GM18873 (cell line): ENCODE results near the gene CTNNA3.

ENCODE experiments used
- ATAC-seq: cut with Tn5 transposase; IDR thresholded peaks from one replicate; pipeline ENCODE4 v1.9.1; 2021; ENCODE audit warnings: mild to moderate bottlenecking, moderate library complexity, moderate number of reproducible peaks; ENCODE audit not compliant: unreplicated experiment, low FRiP score

Gene CTNNA3

GRCh38 chr10:66637273-66638036 is 1058.5 kb downstream of the CTNNA3 start:
- ATAC-seq = no peak

- ATAC-seq = no peak
Observed at GRCh38 chr10:66629996-66630395, 1066.0 kb downstream of the CTNNA3 start.

- ATAC-seq = no peak
Observed at GRCh38 chr10:66627156-66627555, 1068.8 kb downstream of the CTNNA3 start.

- ATAC-seq = no peak
Observed at GRCh38 chr10:66625709-66626590, 1070.0 kb downstream of the CTNNA3 start.

- no peak for ATAC-seq
Observed at GRCh38 chr10:66622050-66622449, 1073.9 kb downstream of the CTNNA3 start.

GRCh38 chr10:66604195-66604594 is 1091.8 kb downstream of the CTNNA3 start:
- no peak for ATAC-seq

- ATAC-seq = no peak
Observed at GRCh38 chr10:66591865-66592264, 1104.1 kb downstream of the CTNNA3 start.

- ATAC-seq = no peak
Observed at GRCh38 chr10:66587680-66588050, 1108.3 kb downstream of the CTNNA3 start.

- ATAC-seq = no peak
Observed at GRCh38 chr10:66586897-66587679, 1108.9 kb downstream of the CTNNA3 start.

GRCh38 chr10:66586073-66586472 is 1109.9 kb downstream of the CTNNA3 start:
- ATAC-seq = no peak

- ATAC-seq = no peak
Observed at GRCh38 chr10:66575251-66575855, 1120.6 kb downstream of the CTNNA3 start.

- ATAC-seq = no peak
Observed at GRCh38 chr10:66572700-66573099, 1123.3 kb downstream of the CTNNA3 start.

GRCh38 chr10:66565999-66566398 is 1130.0 kb downstream of the CTNNA3 start:
- ATAC-seq = no peak

GRCh38 chr10:66564287-66564686 is 1131.7 kb downstream of the CTNNA3 start:
- no peak for ATAC-seq

- ATAC-seq = no peak
Observed at GRCh38 chr10:66555061-66555460, 1140.9 kb downstream of the CTNNA3 start.

GRCh38 chr10:66552331-66552730 is 1143.7 kb downstream of the CTNNA3 start:
- no peak for ATAC-seq

- ATAC-seq = no peak
Observed at GRCh38 chr10:66550351-66550750, 1145.6 kb downstream of the CTNNA3 start.

- no peak for ATAC-seq
Observed at GRCh38 chr10:66538908-66539307, 1157.1 kb downstream of the CTNNA3 start.

- no peak for ATAC-seq
Observed at GRCh38 chr10:66538371-66538770, 1157.6 kb downstream of the CTNNA3 start.

GRCh38 chr10:66537186-66537585 is 1158.8 kb downstream of the CTNNA3 start:
- ATAC-seq = no peak
